ENCODE data around the gene LCLAT1.

Gene LCLAT1

GRCh38 chr2:30686000-30686399 lies 239.0 kb downstream of the LCLAT1 start:
- Histone ChIP-seq H3K4me3 (ENCODE audit: extremely low read depth, insufficient read depth, low read length, poor library complexity, severe bottlenecking) (no peak overlapping the region), H3K4me1 (ENCODE audit: control insufficient read depth, insufficient read depth, low read length, poor library complexity, severe bottlenecking) (no peaks in the 10 kb centered on the region), H3K27ac (ENCODE audit: low read depth, low read length, severe bottlenecking) (no peak overlapping the region), H3K36me3 (ENCODE audit: control insufficient read depth, insufficient read depth, low read length) (no peaks in the 10 kb centered on the region), H3K9me3 (ENCODE audit: control insufficient read depth, low read length) (no peaks in the 10 kb centered on the region)
- WGBS, 2 experiments (ENCODE audit: insufficient coverage in 2 of 2), result 78 to 94% methylated on average over 1 to 2 of the region's 2 CpGs

- no peak overlapping the region for H3K27ac ChIP-seq (ENCODE audit: low read depth, low read length, severe bottlenecking)
- no peaks in the 10 kb centered on the region for H3K9me3 ChIP-seq (ENCODE audit: control insufficient read depth, low read length)
- no peaks in the 10 kb centered on the region for H3K4me1 ChIP-seq (ENCODE audit: control insufficient read depth, insufficient read depth, low read length, poor library complexity, severe bottlenecking)
- WGBS, 2 experiments (ENCODE audit: insufficient coverage in 2 of 2), result 82 to 95% methylated on average over 1 to 3 of the region's 4 CpGs
- no peak overlapping the region for H3K4me3 ChIP-seq (ENCODE audit: extremely low read depth, insufficient read depth, low read length, poor library complexity, severe bottlenecking)
- no peaks in the 10 kb centered on the region for H3K36me3 ChIP-seq (ENCODE audit: control insufficient read depth, insufficient read depth, low read length)
Measured at GRCh38 chr2:30686669-30687068, 239.6 kb downstream of the LCLAT1 start.

- Histone ChIP-seq H3K9me3 (ENCODE audit: control insufficient read depth, low read length) (no peaks in the 10 kb centered on the region), H3K36me3 (ENCODE audit: control insufficient read depth, insufficient read depth, low read length) (no peaks in the 10 kb centered on the region), H3K4me3 (ENCODE audit: extremely low read depth, insufficient read depth, low read length, poor library complexity, severe bottlenecking) (no peak overlapping the region), H3K4me1 (ENCODE audit: control insufficient read depth, insufficient read depth, low read length, poor library complexity, severe bottlenecking) (no peaks in the 10 kb centered on the region), H3K27ac (ENCODE audit: low read depth, low read length, severe bottlenecking) (no peak overlapping the region)
- 76 to 86% methylated on average over 3 to 4 of the region's 4 CpGs for WGBS, 2 experiments (ENCODE audit: insufficient coverage in 2 of 2)
Measured at GRCh38 chr2:30688956-30689401, 241.9 kb downstream of the LCLAT1 start.

- H3K27ac ChIP-seq (ENCODE audit: low read depth, low read length, severe bottlenecking), result no peak overlapping the region
- H3K4me3 ChIP-seq (ENCODE audit: extremely low read depth, insufficient read depth, low read length, poor library complexity, severe bottlenecking), result no peak overlapping the region
- no peaks in the 10 kb centered on the region for H3K9me3 ChIP-seq (ENCODE audit: control insufficient read depth, low read length)
- H3K4me1 ChIP-seq (ENCODE audit: control insufficient read depth, insufficient read depth, low read length, poor library complexity, severe bottlenecking), result no peaks in the 10 kb centered on the region
- WGBS, 2 experiments (ENCODE audit: insufficient coverage in 2 of 2), result 82 to 89% methylated on average over 3 to 4 of the region's 6 CpGs
- H3K36me3 ChIP-seq (ENCODE audit: control insufficient read depth, insufficient read depth, low read length), result no peaks in the 10 kb centered on the region
Measured at GRCh38 chr2:30689496-30690125, 242.6 kb downstream of the LCLAT1 start.

GRCh38 chr2:30690126-30690561 lies 243.1 kb downstream of the LCLAT1 start:
- H3K4me3 ChIP-seq (ENCODE audit: extremely low read depth, insufficient read depth, low read length, poor library complexity, severe bottlenecking), result no peak overlapping the region
- 79% methylated on average over 4 of the region's 5 CpGs; no CpG with 5 or more reads in 1 of the 2 experiments for WGBS, 2 experiments (ENCODE audit: insufficient coverage in 2 of 2)
- no peaks in the 10 kb centered on the region for H3K36me3 ChIP-seq (ENCODE audit: control insufficient read depth, insufficient read depth, low read length)
- H3K4me1 ChIP-seq (ENCODE audit: control insufficient read depth, insufficient read depth, low read length, poor library complexity, severe bottlenecking), result no peaks in the 10 kb centered on the region
- no peak overlapping the region for H3K27ac ChIP-seq (ENCODE audit: low read depth, low read length, severe bottlenecking)
- no peaks in the 10 kb centered on the region for H3K9me3 ChIP-seq (ENCODE audit: control insufficient read depth, low read length)

- 85 to 89% methylated on average over 5 to 7 of the region's 7 CpGs for WGBS, 2 experiments (ENCODE audit: insufficient coverage in 2 of 2)
- Histone ChIP-seq H3K9me3 (ENCODE audit: control insufficient read depth, low read length) (no peaks in the 10 kb centered on the region), H3K36me3 (ENCODE audit: control insufficient read depth, insufficient read depth, low read length) (no peaks in the 10 kb centered on the region), H3K27ac (ENCODE audit: low read depth, low read length, severe bottlenecking) (no peak overlapping the region), H3K4me1 (ENCODE audit: control insufficient read depth, insufficient read depth, low read length, poor library complexity, severe bottlenecking) (no peaks in the 10 kb centered on the region), H3K4me3 (ENCODE audit: extremely low read depth, insufficient read depth, low read length, poor library complexity, severe bottlenecking) (no peak overlapping the region)
Measured at GRCh38 chr2:30691091-30691947, 244.3 kb downstream of the LCLAT1 start.

GRCh38 chr2:30691948-30692828 lies 245.1 kb downstream of the LCLAT1 start:
- no peaks in the 10 kb centered on the region for H3K9me3 ChIP-seq (ENCODE audit: control insufficient read depth, low read length)
- no peak overlapping the region for H3K27ac ChIP-seq (ENCODE audit: low read depth, low read length, severe bottlenecking)
- 84 to 90% methylated on average over 9 to 14 of the region's 16 CpGs for WGBS, 2 experiments (ENCODE audit: insufficient coverage in 2 of 2)
- no peaks in the 10 kb centered on the region for H3K4me1 ChIP-seq (ENCODE audit: control insufficient read depth, insufficient read depth, low read length, poor library complexity, severe bottlenecking)
- no peaks in the 10 kb centered on the region for H3K36me3 ChIP-seq (ENCODE audit: control insufficient read depth, insufficient read depth, low read length)
- no peak overlapping the region for H3K4me3 ChIP-seq (ENCODE audit: extremely low read depth, insufficient read depth, low read length, poor library complexity, severe bottlenecking)

GRCh38 chr2:30692829-30693275 lies 245.8 kb downstream of the LCLAT1 start:
- H3K9me3 ChIP-seq (ENCODE audit: control insufficient read depth, low read length), result no peaks in the 10 kb centered on the region
- H3K36me3 ChIP-seq (ENCODE audit: control insufficient read depth, insufficient read depth, low read length), result no peaks in the 10 kb centered on the region
- WGBS, 2 experiments (ENCODE audit: insufficient coverage in 2 of 2), result 91 to 96% methylated on average over 4 to 7 of the region's 7 CpGs
- H3K4me1 ChIP-seq (ENCODE audit: control insufficient read depth, insufficient read depth, low read length, poor library complexity, severe bottlenecking), result no peaks in the 10 kb centered on the region
- H3K27ac ChIP-seq (ENCODE audit: low read depth, low read length, severe bottlenecking), result no peak overlapping the region
- H3K4me3 ChIP-seq (ENCODE audit: extremely low read depth, insufficient read depth, low read length, poor library complexity, severe bottlenecking), result no peak overlapping the region

Measured in mesodermal cell (in vitro differentiated cells).